B cell (primary cell): ENCODE data around the gene MLLT10. TPM values are rescaled to one million over a fixed set of nuclear protein-coding genes. Genes with fewer than 3 reads are reported as not detected.

ENCODE experiments used
- ATAC-seq: fragments of 200-7000 bp; cut with Tn5 transposase; one replicate; pipeline ENCODE4 v1.10.0; 2021; ENCODE audit warnings: low read depth, mild to moderate bottlenecking, moderate number of reproducible peaks, moderate library complexity
- CTCF ChIA-PET: fragments of 350-600 bp; sonication (Branson Sonifier 250); formaldehyde crosslinking; loops from one replicate; lab custom pipeline; 2021; ENCODE audit warnings: antibody characterized with exemption, inconsistent platforms; lab: Charles Lee
- POLR2A ChIA-PET: fragments of 350-600 bp; sonication (Branson Sonifier 250); formaldehyde crosslinking; loops from one replicate; lab custom pipeline; 2021; ENCODE audit warnings: antibody characterized with exemption; lab: Charles Lee
- DNase-seq: peaks from one replicate; pipeline ENCODE4 v3.0.0; 2013
- H2AFZ ChIP-seq: 2 replicates; pipeline ENCODE4 v1.6.1; 2012; ENCODE audit warnings: mild to moderate bottlenecking, low read depth, low read length; ENCODE audit not compliant: insufficient read depth, poor library complexity, severe bottlenecking
- H3K27ac ChIP-seq, 2 donors: 1 replicate in 1 of 2; 2 replicates in 1 of 2; pipeline ENCODE4 v1.5.1; 2012 to 2013; ENCODE audit warnings: low read length in 2 of 2, mild to moderate bottlenecking in 2 of 2, moderate library complexity in 1 of 2
- H3K27me3 ChIP-seq, 4 experiments: fragments of 200-600 bp in 1 of 4; sonication (generic) in 1 of 4; replicated peaks in 1 of 4; 1 replicate in 2 of 4; 2 replicates in 2 of 4; pipeline versions ENCODE4 v1.6.1 to v1.7.0; 2013 to 2016; ENCODE audit warnings: low read length in 3 of 4, mild to moderate bottlenecking in 2 of 4, mixed read lengths in 1 of 4, moderate library complexity in 1 of 4; ENCODE audit not compliant: insufficient read depth in 4 of 4, control insufficient read depth in 3 of 4; ENCODE audit errors: control extremely low read depth in 1 of 4
- H3K36me3 ChIP-seq, 2 experiments: replicated peaks in 1 of 2; 1 replicate in 1 of 2; 2 replicates in 1 of 2; pipeline versions ENCODE4 v1.6.1 to v1.7.1; 2013; ENCODE audit warnings: low read length in 1 of 2; ENCODE audit not compliant: insufficient read depth in 2 of 2, control insufficient read depth in 1 of 2; ENCODE audit errors: control extremely low read depth in 1 of 2, extremely low read depth in 1 of 2
- H3K4me1 ChIP-seq, 2 donors: fragments of 200-600 bp in 1 of 2; sonication (generic) in 1 of 2; 1 replicate in 1 of 2; 2 replicates in 1 of 2; pipeline versions ENCODE4 v1.5.1 to v1.6.1; 2013 to 2017; ENCODE audit warnings: low read length in 2 of 2; ENCODE audit not compliant: control insufficient read depth in 2 of 2, insufficient read depth in 2 of 2
- H3K4me2 ChIP-seq: replicated peaks from 2 replicates; pipeline ENCODE3; 2012; ENCODE audit warnings: mild to moderate bottlenecking, low read depth, low read length; ENCODE audit not compliant: poor library complexity, severe bottlenecking
- H3K4me3 ChIP-seq, 5 experiments: fragments of 200-600 bp in 1 of 5; sonication (generic) in 1 of 5; 1 replicate in 3 of 5; 2 replicates in 2 of 5; pipeline versions ENCODE4 v1.5.1 to v1.7.0; 2011 to 2016; ENCODE audit warnings: low read length in 4 of 5, mild to moderate bottlenecking in 4 of 5, low read depth in 2 of 5, control low read depth in 1 of 5, moderate library complexity in 1 of 5; ENCODE audit not compliant: insufficient read depth in 1 of 5; ENCODE audit errors: control extremely low read depth in 1 of 5, extremely low read depth in 1 of 5
- H3K79me2 ChIP-seq: fragments of 200-600 bp; sonication (generic); one replicate; pipeline ENCODE4 v1.6.0; 2016; ENCODE audit warnings: low read length; ENCODE audit not compliant: control insufficient read depth, insufficient read depth
- H3K9ac ChIP-seq: fragments of 200-600 bp; sonication (generic); 2 replicates; pipeline ENCODE4 v1.6.1; 2017; ENCODE audit warnings: mild to moderate bottlenecking, low read length, moderate library complexity
- H3K9me3 ChIP-seq, 3 donors: one replicate each; pipeline versions ENCODE4 v1.6.1 to v1.7.1; 2013; ENCODE audit warnings: low read length in 2 of 3; ENCODE audit not compliant: control insufficient read depth in 2 of 3, insufficient read depth in 1 of 3; ENCODE audit errors: control extremely low read depth in 1 of 3
- H4K20me1 ChIP-seq: 2 replicates; pipeline ENCODE4 v1.6.0; 2012; ENCODE audit warnings: mild to moderate bottlenecking, low read length; ENCODE audit not compliant: insufficient read depth, control insufficient read depth, poor library complexity, severe bottlenecking
- H3K27ac Mint-ChIP-seq: one replicate; pipeline ENCODE4 v1.8.0; 2021; ENCODE audit warnings: mixed read lengths
- H3K27me3 Mint-ChIP-seq: one replicate; pipeline ENCODE4 v1.8.0; 2021; ENCODE audit warnings: mixed read lengths
- H3K4me1 Mint-ChIP-seq: one replicate; pipeline ENCODE4 v1.8.0; 2021; ENCODE audit warnings: mixed read lengths
- H3K4me3 Mint-ChIP-seq: one replicate; pipeline ENCODE4 v1.8.0; 2021; ENCODE audit warnings: mixed read lengths
- H3K9me3 Mint-ChIP-seq: one replicate; pipeline ENCODE4 v1.8.0; 2022; ENCODE audit warnings: mixed read lengths; ENCODE audit not compliant: insufficient read depth
- CTCF ChIP-seq: fragments of 200-600 bp; IDR thresholded peaks from one replicate; pipeline ENCODE4 v1.8.0; 2022; ENCODE audit warnings: antibody characterized with exemption, mild to moderate bottlenecking
- EZH2 ChIP-seq: IDR thresholded peaks from 2 replicates; pipeline ENCODE4 v1.6.1; 2012; ENCODE audit warnings: borderline replicate concordance, low read depth, mild to moderate bottlenecking, moderate library complexity, low read length; ENCODE audit not compliant: insufficient read depth, poor library complexity, severe bottlenecking
- WGBS: methylation state at CpG from one replicate; pipeline ENCODE4 v1.1.5; 2013; ENCODE audit warnings: missing lambda C conversion rate; ENCODE audit not compliant: insufficient coverage; 5-methylcytosine and 5-hydroxymethylcytosine counted together
- intact Hi-C: fragments of 100-400 bp; cut with micrococcal nuclease; formaldehyde crosslinking; loops from one replicate; pipeline ENCODE4 v1.10.0; 2022
- polyA plus RNA-seq: library from polyadenylated mRNA; depleted of rRNA; stranded (reverse); fragments of >200 nt; gene quantifications from 2 replicates; pipeline ENCODE4 v1.2.3, GENCODE V29; 2012
- total RNA-seq, 2 donors: library from RNA; stranded (reverse); fragments of 120-200 nt in 1 of 2; gene quantifications; 1 replicate in 1 of 2; 2 replicates in 1 of 2; pipeline versions ENCODE4 v1.2.3 to v1.2.4, GENCODE V29; 2013 to 2022

The MLLT10 gene
- total and polyA plus RNA-seq, 2 donors (not counting 1 experiment from before 2014, with no cell fraction given), result 21.7 to 70.5 TPM

- no peak overlapping the region for H2AFZ ChIP-seq
- no peaks in the 10 kb centered on the region for H3K27me3 ChIP-seq
- intact Hi-C loops, result no loop called here
- H3K27me3 Mint-ChIP-seq, result no peaks in the 10 kb centered on the region
- H4K20me1 ChIP-seq, result no peaks in the 10 kb centered on the region
- H3K27ac ChIP-seq, result no peak overlapping the region
- no peak overlapping the region for H3K4me3 Mint-ChIP-seq
- H3K9me3 ChIP-seq, result peaks cover 0 to 3% (median 0%) of the 10 kb centered on the region in 3 donors
- H3K27ac Mint-ChIP-seq, result no peak overlapping the region
- H3K9me3 Mint-ChIP-seq, result no peaks in the 10 kb centered on the region
- H3K4me3 ChIP-seq, result no peak overlapping the region
- WGBS, result 100% methylated on average over 2 of the region's 2 CpGs
- H3K4me1 ChIP-seq, result no peaks in the 10 kb centered on the region
- CTCF ChIA-PET, result no interaction called here
- no peak for DNase-seq
- H3K36me3 ChIP-seq, result peaks cover 0 to 5% of the 10 kb centered on the region in 2 experiments
- no peak for ATAC-seq
- H3K4me1 Mint-ChIP-seq, result no peaks in the 10 kb centered on the region
- H3K4me2 ChIP-seq, result no peak overlapping the region
- H3K9ac ChIP-seq, result no peak overlapping the region
- no peak for TF ChIP-seq CTCF
- no peak for TF ChIP-seq EZH2
- POLR2A ChIA-PET, result no interaction called here
- H3K79me2 ChIP-seq, result no peaks in the 10 kb centered on the region
Observed at GRCh38 chr10:21760332-21760731, 226.3 kb downstream of the MLLT10 start.

DNA sequence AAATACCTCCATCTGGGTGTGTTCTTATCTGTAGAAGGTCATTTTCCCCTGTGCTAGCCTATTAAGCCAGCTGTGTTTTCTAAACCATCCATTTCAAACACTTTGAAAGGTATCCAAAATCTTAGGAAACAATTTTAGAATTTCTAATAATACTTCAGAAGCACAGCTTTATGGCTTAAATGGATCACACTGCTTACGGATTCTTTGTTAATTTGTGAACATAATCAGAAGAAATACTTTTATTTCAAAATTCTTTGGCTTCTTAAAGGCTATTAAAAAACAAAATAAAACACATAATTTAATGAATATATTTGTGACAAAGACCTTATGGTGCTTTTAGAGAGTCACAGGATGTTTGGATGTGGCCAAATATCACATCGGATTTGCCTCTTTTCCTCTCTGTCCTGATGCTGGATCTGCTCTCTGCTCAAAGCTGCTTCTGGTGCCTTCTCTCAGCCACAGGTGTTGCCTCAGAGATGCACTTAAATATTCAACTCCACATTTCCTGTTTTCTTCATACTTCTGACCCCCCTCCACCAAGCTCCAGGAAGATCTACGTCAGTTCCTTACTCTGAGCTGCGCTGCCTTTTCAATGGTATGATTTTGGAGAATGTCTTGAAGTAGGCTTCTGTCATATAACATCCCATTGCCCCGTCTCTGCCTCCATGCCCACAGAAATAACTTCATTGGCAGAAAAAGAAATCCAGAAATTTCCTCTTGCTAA is 230.6 kb downstream of the MLLT10 start:
- H3K4me1 ChIP-seq, result no peaks in the 10 kb centered on the region
- H3K27me3 ChIP-seq, result no peaks in the 10 kb centered on the region
- no peak overlapping the region for H3K27ac Mint-ChIP-seq
- intact Hi-C loops, result no loop called here
- peaks cover 0 to 3% (median 0%) of the 10 kb centered on the region in 3 donors for H3K9me3 ChIP-seq
- H4K20me1 ChIP-seq, result no peaks in the 10 kb centered on the region
- 100% methylated on average over 1 of the region's 5 CpGs for WGBS
- H3K79me2 ChIP-seq, result no peaks in the 10 kb centered on the region
- no peak overlapping the region for H3K27ac ChIP-seq
- H3K4me3 ChIP-seq, result no peak overlapping the region
- H3K9me3 Mint-ChIP-seq, result no peaks in the 10 kb centered on the region
- H3K36me3 ChIP-seq, result peaks cover 0 to under 1% of the 10 kb centered on the region in 2 experiments
- no peak overlapping the region for H2AFZ ChIP-seq
- TF ChIP-seq CTCF (no peak), EZH2 (no peak)
- POLR2A ChIA-PET, result no interaction called here
- H3K4me2 ChIP-seq, result no peak overlapping the region
- H3K4me1 Mint-ChIP-seq, result no peaks in the 10 kb centered on the region
- DNase-seq, result no peak
- ATAC-seq, result no peak
- CTCF ChIA-PET, result no interaction called here
- H3K27me3 Mint-ChIP-seq, result no peaks in the 10 kb centered on the region
- H3K4me3 Mint-ChIP-seq, result no peak overlapping the region
- no peak overlapping the region for H3K9ac ChIP-seq
